ENCODE results near the gene AXIN2.

AXIN2 gene

GRCh38 chr17:65515512-65515911, 45.9 kb downstream of the AXIN2 start:
- H3K4me2 ChIP-seq (ENCODE audit: low read length) = no peak overlapping the region

GRCh38 chr17:65514541-65514940, 46.9 kb downstream of the AXIN2 start:
- TF ChIP-seq CTCF (IDR thresholded peaks at IDR 0.05; ENCODE audit: low read length) (no peak), EZH2 (IDR thresholded peaks at IDR 0.05; ENCODE audit: borderline replicate concordance, low read length) (no peak)
- Histone ChIP-seq H3K36me3 (ENCODE audit: insufficient read depth, low read length) (no peaks in the 10 kb centered on the region), H3K9me3 (ENCODE audit: low read length) (no peaks in the 10 kb centered on the region), H3K4me3 (ENCODE audit: low read depth, low read length, poor library complexity, severe bottlenecking) (no peak overlapping the region), H3K27me3 (ENCODE audit: insufficient read depth, low read length) (no peaks in the 10 kb centered on the region), H3K9ac (ENCODE audit: low read length) (no peak overlapping the region), H3F3A (ENCODE audit: insufficient read depth, low read length) (no peaks in the 10 kb centered on the region), H2AFZ (ENCODE audit: low read length) (no peak overlapping the region), H3K9me2 (ENCODE audit: low read depth, low read length) (no peaks in the 10 kb centered on the region), H3K79me2 (ENCODE audit: insufficient read depth, low read length) (no peaks in the 10 kb centered on the region), H3K4me1 (ENCODE audit: insufficient read depth, low read length, severe bottlenecking) (no peaks in the 10 kb centered on the region), H4K20me1 (ENCODE audit: insufficient read depth, low read length) (no peaks in the 10 kb centered on the region), H3K27ac (ENCODE audit: low read depth, low read length, poor library complexity, severe bottlenecking) (no peak overlapping the region), H3K4me2 (ENCODE audit: low read length) (no peak overlapping the region)

More at GRCh38 chr17:65515512-65515911, 45.9 kb downstream of the AXIN2 start:
- no peak overlapping the region for H3K4me3 ChIP-seq (ENCODE audit: low read depth, low read length, poor library complexity, severe bottlenecking)
- H3K79me2 ChIP-seq (ENCODE audit: insufficient read depth, low read length) = no peaks in the 10 kb centered on the region
- H4K20me1 ChIP-seq (ENCODE audit: insufficient read depth, low read length) = no peaks in the 10 kb centered on the region
- H3K9me3 ChIP-seq (ENCODE audit: low read length) = no peaks in the 10 kb centered on the region
- H3K27me3 ChIP-seq (ENCODE audit: insufficient read depth, low read length) = no peaks in the 10 kb centered on the region
- no peak overlapping the region for H3K9ac ChIP-seq (ENCODE audit: low read length)
- no peak overlapping the region for H2AFZ ChIP-seq (ENCODE audit: low read length)
- no peak overlapping the region for H3K27ac ChIP-seq (ENCODE audit: low read depth, low read length, poor library complexity, severe bottlenecking)
- H3K4me1 ChIP-seq (ENCODE audit: insufficient read depth, low read length, severe bottlenecking) = no peaks in the 10 kb centered on the region
- H3K9me2 ChIP-seq (ENCODE audit: low read depth, low read length) = no peaks in the 10 kb centered on the region
- H3F3A ChIP-seq (ENCODE audit: insufficient read depth, low read length) = no peaks in the 10 kb centered on the region
- TF ChIP-seq CTCF (IDR thresholded peaks at IDR 0.05; ENCODE audit: low read length) = no peak
- TF ChIP-seq EZH2 (IDR thresholded peaks at IDR 0.05; ENCODE audit: borderline replicate concordance, low read length) = no peak
- H3K36me3 ChIP-seq (ENCODE audit: insufficient read depth, low read length) = no peaks in the 10 kb centered on the region

- Histone ChIP-seq H2AFZ (ENCODE audit: low read length) (no peak overlapping the region), H3K9me2 (ENCODE audit: low read depth, low read length) (no peaks in the 10 kb centered on the region), H3F3A (ENCODE audit: insufficient read depth, low read length) (no peaks in the 10 kb centered on the region), H3K4me2 (ENCODE audit: low read length) (no peak overlapping the region), H3K27me3 (ENCODE audit: insufficient read depth, low read length) (no peaks in the 10 kb centered on the region), H3K79me2 (ENCODE audit: insufficient read depth, low read length) (no peaks in the 10 kb centered on the region), H3K9ac (ENCODE audit: low read length) (no peak overlapping the region), H3K4me3 (ENCODE audit: low read depth, low read length, poor library complexity, severe bottlenecking) (no peak overlapping the region), H3K27ac (ENCODE audit: low read depth, low read length, poor library complexity, severe bottlenecking) (no peak overlapping the region), H4K20me1 (ENCODE audit: insufficient read depth, low read length) (no peaks in the 10 kb centered on the region), H3K4me1 (ENCODE audit: insufficient read depth, low read length, severe bottlenecking) (no peaks in the 10 kb centered on the region), H3K9me3 (ENCODE audit: low read length) (no peaks in the 10 kb centered on the region), H3K36me3 (ENCODE audit: insufficient read depth, low read length) (no peaks in the 10 kb centered on the region)
- no peak for TF ChIP-seq CTCF (IDR thresholded peaks at IDR 0.05; ENCODE audit: low read length)
- no peak for TF ChIP-seq EZH2 (IDR thresholded peaks at IDR 0.05; ENCODE audit: borderline replicate concordance, low read length)
These were observed 47.4 kb downstream of the AXIN2 start for GRCh38 chr17:65514082-65514481.

Measured in OCI-LY1 (cell line).